GM21423 (cell line): ENCODE data around the gene SEMA6C.

Experiments
- ATAC-seq: cut with Tn5 transposase; IDR thresholded peaks from one replicate; pipeline ENCODE4 v1.9.1; 2021; ENCODE audit warnings: mild to moderate bottlenecking, moderate library complexity; ENCODE audit not compliant: unreplicated experiment

SEMA6C gene

GRCh38 chr1:151158751-151159251, 12.4 kb upstream of the SEMA6C start:
- ATAC-seq, result no peak

- no peak for ATAC-seq
These were observed 11.9 kb upstream of the SEMA6C start for GRCh38 chr1:151158326-151158725.

GRCh38 chr1:151157067-151157531, 10.7 kb upstream of the SEMA6C start:
- no peak for ATAC-seq

- ATAC-seq, result peak; percentile 70
These were observed 10.0 kb upstream of the SEMA6C start, which contains the start of gene TNFAIP8L2 for GRCh38 chr1:151156515-151156819. TNFAIP8L2 (plus strand) TSS chr1:151156649; CDS start chr1:151158698, 2,049 bp downstream.

GRCh38 chr1:151147665-151148064, 1.2 kb upstream of the SEMA6C start:
- ATAC-seq, result no peak

GRCh38 chr1:151147132-151147503, 687 bp upstream of the SEMA6C start:
- ATAC-seq, result no peak

- ATAC-seq, result no peak
These were observed 389 bp downstream of the SEMA6C start for GRCh38 chr1:151146072-151146411.

- ATAC-seq, result no peak
These were observed 943 bp downstream of the SEMA6C start for GRCh38 chr1:151145304-151146071.

- no peak for ATAC-seq
These were observed 1.7 kb downstream of the SEMA6C start for GRCh38 chr1:151144474-151145303.

GRCh38 chr1:151143986-151144385, 2.4 kb downstream of the SEMA6C start:
- ATAC-seq, result no peak

GRCh38 chr1:151143057-151143435, 3.4 kb downstream of the SEMA6C start:
- ATAC-seq, result no peak

GRCh38 chr1:151142411-151143056, 3.9 kb downstream of the SEMA6C start:
- no peak for ATAC-seq

- no peak for ATAC-seq
These were observed 8.6 kb downstream of the SEMA6C start for GRCh38 chr1:151137789-151138188.

- no peak for ATAC-seq
These were observed 10.7 kb downstream of the SEMA6C start for GRCh38 chr1:151135433-151136385.

GRCh38 chr1:151134991-151135390, 11.4 kb downstream of the SEMA6C start:
- ATAC-seq, result no peak

GRCh38 chr1:151134396-151134795, 12.0 kb downstream of the SEMA6C start:
- ATAC-seq, result no peak

- no peak for ATAC-seq
These were observed 13.2 kb downstream of the SEMA6C start for GRCh38 chr1:151133018-151133806.

- ATAC-seq, result no peak
These were observed 14.0 kb downstream of the SEMA6C start for GRCh38 chr1:151132335-151133017.

GRCh38 chr1:151131701-151132334, 14.6 kb downstream of the SEMA6C start:
- ATAC-seq, result no peak
